Umbilical cord (tissue), 2 donors: ENCODE data around the gene MAP3K20. TPM values are rescaled to one million over a fixed set of nuclear protein-coding genes. Genes with fewer than 3 reads are reported as not detected.
A peak's percentile ranks its signal among the peaks of the same experiment; 100 is the strongest.
"Not testable (repeated sequence)": the region's sequence is repeated elsewhere in the genome, so short reads cannot be mapped to it uniquely, and the experiment has no call there.

Experiments used
- DNase-seq: peaks from one replicate; pipeline ENCODE4 v3.0.0-alpha.2; 2015; ENCODE audit warnings: low spot score
- total RNA-seq: library from RNA; depleted of rRNA; stranded (reverse); fragments of >200 nt; gene quantifications from one replicate; pipeline ENCODE4 v1.2.3, GENCODE V29; 2014; ENCODE audit warnings: low replicate concordance; ENCODE audit not compliant: insufficient read depth

The MAP3K20 gene
- total RNA-seq, 1 donor from 2014 or later = 72.0 TPM

- DNase-seq = no peak
These were observed 85.0 kb downstream of the MAP3K20 start for GRCh38 chr2:173160618-173161017.

GRCh38 chr2:173161040-173161439 is 85.4 kb downstream of the MAP3K20 start:
- no peak for DNase-seq

GRCh38 chr2:173161507-173161906 is 85.9 kb downstream of the MAP3K20 start:
- DNase-seq = no peak

DNA sequence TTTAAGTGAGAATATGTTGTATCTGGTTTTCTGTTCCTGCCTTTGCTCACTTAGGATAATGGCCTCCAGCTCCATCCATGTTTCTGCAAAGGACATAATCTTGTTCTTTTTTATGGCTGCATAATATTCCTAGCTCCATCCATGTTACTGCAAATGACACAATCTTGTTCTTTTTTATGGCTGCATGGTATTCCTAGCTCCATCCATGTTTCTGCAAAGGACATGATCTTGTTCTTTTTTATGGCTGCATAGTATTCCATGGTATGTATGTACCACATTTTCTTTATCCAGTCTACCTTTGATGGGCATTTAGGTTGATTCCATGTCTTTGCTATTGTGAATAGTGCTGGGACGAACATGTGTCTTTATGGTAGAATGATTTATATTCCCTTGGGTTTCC is 87.7 kb downstream of the MAP3K20 start:
- not testable (repeated sequence) for DNase-seq

GRCh38 chr2:173164396-173164795 is 88.8 kb downstream of the MAP3K20 start:
- no peak for DNase-seq

DNA sequence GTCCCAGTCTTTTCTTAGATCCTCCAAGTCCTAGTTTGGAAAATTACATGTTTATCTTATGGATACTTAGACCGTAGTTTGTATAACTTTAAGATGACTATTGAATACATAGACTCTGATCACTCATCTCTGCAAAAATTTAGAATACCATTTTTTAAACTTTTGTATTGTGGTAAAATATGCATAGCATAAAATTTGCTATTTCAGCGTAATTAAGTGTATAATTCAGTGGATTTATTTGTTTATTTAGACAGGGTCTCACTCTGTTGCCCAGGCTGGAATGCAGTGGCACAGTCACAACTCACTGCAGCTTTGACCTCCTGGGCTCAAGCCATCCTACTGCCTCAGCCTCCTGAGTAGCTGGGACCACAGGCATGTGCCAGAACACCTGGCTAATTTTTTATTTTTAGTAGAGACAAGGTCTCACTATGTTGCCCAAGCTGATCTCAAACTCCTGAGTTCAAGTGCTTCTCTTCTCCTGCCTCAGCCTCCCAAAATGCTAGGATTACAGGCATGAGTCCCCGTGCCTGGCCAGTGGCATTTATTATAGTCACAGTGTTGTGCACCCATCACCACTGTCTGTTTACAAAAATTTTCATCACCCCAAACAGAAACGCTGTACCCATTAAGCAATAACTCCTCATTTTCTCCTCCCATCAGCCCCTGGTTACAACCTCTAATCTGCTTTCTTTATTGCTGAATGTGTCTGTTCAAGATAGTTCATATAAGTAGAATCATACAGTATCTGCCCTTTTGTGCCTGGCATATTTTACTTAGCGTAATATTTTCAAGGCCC is 90.0 kb downstream of the MAP3K20 start:
- DNase-seq = no peak

- DNase-seq = no peak
These were observed 95.7 kb downstream of the MAP3K20 start for GRCh38 chr2:173171321-173171720.

GRCh38 chr2:173171924-173172643 is 96.4 kb downstream of the MAP3K20 start:
- DNase-seq = no peak

- not testable (repeated sequence) for DNase-seq
These were observed 98.7 kb downstream of the MAP3K20 start for GRCh38 chr2:173174339-173174738.

DNA sequence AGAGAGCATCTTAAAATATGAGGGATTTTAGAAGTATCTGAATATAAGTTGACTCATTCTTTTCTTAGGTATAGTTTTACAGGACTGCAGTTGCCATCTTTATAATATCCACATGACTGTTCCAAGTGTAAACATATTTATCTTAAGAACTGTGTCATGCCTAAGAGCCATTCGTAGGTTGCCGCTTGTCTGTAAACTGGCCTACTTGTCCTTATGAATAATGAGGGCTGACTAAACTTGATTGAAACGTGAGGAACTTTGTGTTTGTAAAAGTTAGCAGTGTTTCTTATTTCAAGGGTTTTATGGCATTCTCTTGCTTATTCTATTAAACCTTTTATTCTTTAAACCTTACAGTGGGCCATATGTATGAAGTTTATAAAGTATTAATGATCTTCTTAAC is 99.6 kb downstream of the MAP3K20 start:
- no peak for DNase-seq

GRCh38 chr2:173181982-173182381 is 106.3 kb downstream of the MAP3K20 start:
- DNase-seq = no peak

- DNase-seq = peak; percentile 96
These were observed 108.7 kb downstream of the MAP3K20 start for GRCh38 chr2:173184031-173185004.

DNA sequence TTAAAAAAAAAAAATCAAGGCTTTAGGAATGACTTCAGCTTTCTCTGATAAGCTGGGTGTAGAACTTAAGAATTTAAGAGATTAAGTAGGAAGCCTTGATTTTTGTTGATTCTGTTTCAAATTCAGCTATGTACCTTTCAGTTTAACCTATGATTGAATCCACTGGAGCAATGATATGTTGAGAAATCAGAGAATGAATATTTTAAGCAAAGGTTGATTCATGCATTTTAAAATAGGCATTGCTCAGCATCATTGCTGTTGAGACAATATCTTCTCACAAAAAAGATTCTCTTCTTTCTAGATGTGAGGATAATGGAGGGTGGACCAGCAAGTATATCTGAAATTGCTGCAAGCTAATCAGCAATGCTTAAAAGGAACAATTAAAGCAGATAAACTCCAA is 109.8 kb downstream of the MAP3K20 start:
- DNase-seq = no peak

- DNase-seq = peak; percentile 18
These were observed 112.5 kb downstream of the MAP3K20 start for GRCh38 chr2:173187941-173188788.

DNA sequence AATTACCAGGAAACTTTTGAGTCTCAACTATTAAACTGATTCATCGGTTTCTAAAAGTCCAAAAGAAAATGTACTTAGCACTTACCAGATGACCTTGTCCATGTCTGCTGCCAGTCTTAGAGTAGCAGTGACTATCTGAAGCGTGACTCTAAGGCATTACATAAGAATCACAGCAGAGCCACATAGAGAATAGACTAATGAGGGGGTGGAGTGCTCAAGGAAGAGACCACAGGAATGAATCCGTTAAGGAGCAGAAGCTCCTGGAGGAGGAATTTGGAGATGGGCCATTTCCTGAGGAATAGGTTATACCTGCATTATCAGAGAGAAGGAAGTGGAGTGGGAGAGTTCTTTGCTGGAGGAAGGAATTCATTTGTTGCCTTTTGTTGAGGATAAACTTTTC is 116.0 kb downstream of the MAP3K20 start:
- no peak for DNase-seq

DNA sequence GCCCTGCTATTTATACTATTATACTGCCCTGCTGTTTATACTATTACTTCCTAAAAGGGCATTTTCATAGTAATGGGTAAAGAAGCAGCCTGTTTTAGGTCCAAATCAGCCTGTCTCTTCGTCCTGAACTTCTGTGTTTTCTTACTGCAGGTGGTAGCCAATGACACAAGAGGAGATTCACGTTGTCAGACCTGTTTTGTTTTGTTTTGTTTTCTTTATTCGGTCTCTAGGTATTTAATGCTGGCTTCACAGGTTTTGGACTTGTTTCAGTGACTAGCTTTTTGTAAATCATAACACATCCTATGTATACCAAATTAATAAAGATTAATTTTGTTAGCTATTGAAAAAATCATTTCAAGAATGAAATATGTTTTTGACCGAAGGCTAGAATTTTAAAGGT is 116.4 kb downstream of the MAP3K20 start:
- no peak for DNase-seq

DNA sequence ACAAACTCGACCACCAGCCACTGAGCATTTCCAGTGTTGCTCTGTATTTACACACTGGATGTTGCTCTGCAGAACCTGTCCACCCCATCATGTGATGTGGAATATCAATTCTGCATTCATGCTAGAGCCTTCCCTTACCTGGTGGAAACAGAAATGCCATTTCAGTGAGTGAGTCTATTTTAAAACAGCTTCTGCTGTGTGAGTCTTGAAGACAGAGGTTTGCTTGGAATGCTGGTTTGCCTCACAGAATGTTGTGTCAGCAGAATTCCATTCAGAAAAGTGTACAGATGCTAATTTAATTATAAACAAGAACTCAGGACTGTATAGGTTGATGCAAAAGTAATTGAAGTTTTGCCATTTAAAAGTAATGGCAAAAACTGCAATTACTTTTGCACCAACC is 118.3 kb downstream of the MAP3K20 start:
- no peak for DNase-seq

GRCh38 chr2:173195100-173195499 is 119.5 kb downstream of the MAP3K20 start:
- DNase-seq = no peak

DNA sequence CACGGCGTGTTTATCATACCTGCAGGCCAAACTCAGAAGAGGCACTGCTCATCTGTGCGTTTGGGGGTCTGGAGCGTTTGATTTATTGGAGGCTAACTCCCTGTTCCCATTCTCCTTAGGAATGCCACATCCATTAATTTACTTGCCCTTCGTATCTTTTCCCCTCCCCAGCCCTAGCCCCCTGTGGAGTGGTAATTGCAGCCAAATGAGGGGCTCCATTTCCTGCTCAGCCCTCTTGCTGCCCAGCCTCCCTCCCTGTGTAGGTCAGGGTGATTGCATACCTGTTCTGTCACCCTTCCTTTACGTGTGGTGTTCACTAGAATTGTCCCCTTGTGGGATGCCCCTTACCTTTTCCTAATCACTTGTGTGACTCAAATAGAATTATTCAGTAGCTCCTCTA is 120.4 kb downstream of the MAP3K20 start:
- DNase-seq = no peak

DNA sequence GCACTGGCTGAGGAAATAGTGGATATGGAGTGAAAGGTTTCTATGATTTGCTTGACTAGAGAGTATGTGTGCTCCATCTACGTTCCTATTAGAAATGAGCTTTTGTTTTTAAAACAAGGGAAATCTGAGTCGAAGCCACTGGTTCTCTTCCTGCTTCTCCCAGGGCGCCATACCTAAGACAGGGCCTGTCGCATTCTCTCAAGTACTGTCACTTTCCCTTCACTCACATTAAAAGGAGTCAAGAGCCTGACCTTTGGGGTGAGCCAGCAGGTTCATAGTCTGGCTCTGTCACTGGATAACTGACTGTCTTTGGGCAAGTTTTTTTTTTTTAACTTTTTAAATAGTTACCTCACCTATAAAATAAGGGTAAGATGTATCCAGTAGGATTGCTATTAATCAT is 121.0 kb downstream of the MAP3K20 start:
- no peak for DNase-seq

- no peak for DNase-seq
These were observed 122.7 kb downstream of the MAP3K20 start for GRCh38 chr2:173198327-173198726.
